Duodenal mucosa (tissue), 2 donors: Measurements from ENCODE around the gene SUCLG2.

Experiments used
- H3K27ac ChIP-seq: one replicate; pipeline ENCODE4 v1.7.0; 2013; ENCODE audit warnings: low read depth, low read length
- H3K27me3 ChIP-seq, 2 donors: one replicate each; pipeline ENCODE4 v1.7.0; 2013; ENCODE audit warnings: low read length in 2 of 2, control low read depth in 1 of 2; ENCODE audit not compliant: insufficient read depth in 2 of 2, control insufficient read depth in 1 of 2
- H3K36me3 ChIP-seq, 2 donors: one replicate each; pipeline ENCODE4 v1.7.0; 2013; ENCODE audit warnings: low read length in 2 of 2, control low read depth in 1 of 2; ENCODE audit not compliant: insufficient read depth in 2 of 2, control insufficient read depth in 1 of 2
- H3K4me1 ChIP-seq, 2 donors: one replicate each; pipeline ENCODE4 v1.7.0; 2013; ENCODE audit warnings: low read length in 2 of 2, control low read depth in 1 of 2; ENCODE audit not compliant: insufficient read depth in 2 of 2, control insufficient read depth in 1 of 2
- H3K4me3 ChIP-seq, 2 donors: one replicate each; pipeline ENCODE4 v1.7.0; 2013; ENCODE audit warnings: low read length in 2 of 2, low read depth in 1 of 2
- H3K9ac ChIP-seq, 2 donors: one replicate each; pipeline ENCODE4 v1.7.0; 2013; ENCODE audit warnings: low read length in 2 of 2, low read depth in 1 of 2
- H3K9me3 ChIP-seq, 2 donors: one replicate each; pipeline ENCODE4 v1.7.0; 2013; ENCODE audit warnings: low read length in 2 of 2, control low read depth in 1 of 2; ENCODE audit not compliant: control insufficient read depth in 1 of 2

The SUCLG2 gene

DNA sequence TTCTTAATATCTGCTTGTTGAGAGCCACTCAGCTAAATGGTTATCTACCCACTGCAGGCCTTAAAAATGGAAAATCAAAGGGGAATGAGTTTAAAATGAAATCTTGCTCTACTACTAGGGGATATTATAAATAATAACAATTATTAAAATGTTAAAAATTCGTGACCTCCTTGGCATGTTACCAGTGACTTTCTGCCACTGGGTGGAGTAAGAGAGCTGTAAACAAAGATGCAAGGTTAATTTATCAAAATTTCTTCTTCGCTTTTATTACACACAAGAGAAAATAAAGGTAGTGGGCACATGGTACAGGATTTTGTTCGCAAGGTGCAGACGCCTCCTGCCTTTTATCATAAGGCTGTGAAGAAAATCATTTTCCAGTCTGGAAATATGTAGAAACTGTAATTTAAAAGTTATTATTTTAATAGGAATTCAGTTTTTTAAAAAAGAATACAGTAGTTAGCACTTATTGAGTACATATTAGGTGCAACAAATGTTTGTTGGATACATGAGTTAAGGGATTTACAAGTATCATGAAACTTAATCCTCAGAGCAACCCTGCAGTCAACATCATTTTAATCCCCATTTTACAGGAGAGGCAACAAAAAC, 272.6 kb downstream of the SUCLG2 start:
- Histone ChIP-seq H3K27me3 (no peaks in the 10 kb centered on the region), H3K9ac (no peak overlapping the region), H3K4me1 (no peaks in the 10 kb centered on the region), H3K36me3 (no peaks in the 10 kb centered on the region), H3K27ac (no peak overlapping the region), H3K4me3 (no peak overlapping the region), H3K9me3 (no peaks in the 10 kb centered on the region)

DNA sequence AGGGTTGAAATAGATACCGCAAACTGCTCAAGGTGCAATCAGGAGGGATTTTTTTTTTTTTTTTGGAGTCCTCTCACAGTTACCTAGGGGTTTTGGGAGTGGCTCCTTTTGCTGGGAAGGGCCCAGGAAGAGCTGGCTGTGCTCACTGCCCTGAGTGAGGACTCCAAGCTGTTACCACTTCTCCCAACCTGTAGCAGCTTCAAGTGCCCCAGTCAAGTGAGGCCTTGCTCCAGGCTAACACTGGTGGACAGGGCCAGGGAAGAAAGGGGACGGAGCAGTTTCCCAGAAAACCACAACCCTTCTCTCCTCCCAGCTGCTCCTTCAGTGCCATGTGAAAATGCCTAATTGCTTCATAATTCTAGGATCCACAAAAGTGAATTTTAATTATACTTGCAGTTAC, 274.3 kb downstream of the SUCLG2 start:
- peaks cover 0 to 4% of the 10 kb centered on the region in 2 donors for H3K36me3 ChIP-seq
- H3K4me1 ChIP-seq: no peaks in the 10 kb centered on the region
- no peak overlapping the region for H3K9ac ChIP-seq
- H3K4me3 ChIP-seq: no peak overlapping the region
- no peaks in the 10 kb centered on the region for H3K27me3 ChIP-seq
- H3K27ac ChIP-seq: no peak overlapping the region
- H3K9me3 ChIP-seq: no peaks in the 10 kb centered on the region

DNA sequence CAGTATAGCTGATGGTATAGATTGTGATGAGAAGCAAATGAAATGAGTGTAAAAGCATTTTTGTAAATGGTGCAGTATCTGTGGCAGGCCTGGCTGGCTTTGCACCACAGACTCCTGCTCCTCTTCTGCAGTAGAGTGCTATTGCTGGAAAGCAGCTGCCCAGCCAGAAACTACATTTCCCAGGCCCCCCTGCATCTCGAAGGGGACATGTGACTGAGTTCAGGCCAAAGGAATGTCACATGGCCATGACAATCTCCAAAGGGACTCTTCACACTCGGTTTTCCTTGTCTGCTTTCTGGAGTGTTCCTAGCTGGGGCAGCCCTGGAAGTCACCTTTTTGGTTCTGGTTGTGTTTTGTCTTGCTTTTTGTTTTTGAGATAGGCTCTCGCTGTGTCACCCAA, 277.1 kb downstream of the SUCLG2 start:
- peaks cover 4% of the 10 kb centered on the region in 2 donors for H3K36me3 ChIP-seq
- H3K9me3 ChIP-seq: no peaks in the 10 kb centered on the region
- H3K27me3 ChIP-seq: no peaks in the 10 kb centered on the region
- no peak overlapping the region for H3K27ac ChIP-seq
- no peaks in the 10 kb centered on the region for H3K4me1 ChIP-seq
- H3K9ac ChIP-seq: no peak overlapping the region
- no peak overlapping the region for H3K4me3 ChIP-seq

DNA sequence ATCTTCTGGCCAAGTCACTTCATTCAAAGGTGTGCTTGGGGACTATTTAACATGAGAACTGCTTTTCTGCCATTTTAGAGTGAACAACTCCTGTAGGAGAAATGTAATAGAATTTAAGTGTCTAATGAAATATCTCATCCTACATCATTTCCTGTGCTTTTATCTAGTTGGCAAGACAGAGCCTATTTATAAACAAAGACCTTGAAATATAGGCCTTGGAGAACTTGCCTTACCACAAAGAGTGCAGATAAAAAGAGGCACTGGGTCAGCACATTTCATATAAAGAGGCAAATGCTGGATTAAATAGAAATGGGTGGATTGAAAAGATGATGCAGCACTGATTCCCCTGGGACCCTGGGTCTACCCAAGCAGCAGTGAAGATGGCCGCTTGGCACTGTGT, 278.0 kb downstream of the SUCLG2 start:
- Histone ChIP-seq H3K4me1 (no peaks in the 10 kb centered on the region), H3K9ac (no peak overlapping the region), H3K9me3 (no peaks in the 10 kb centered on the region), H3K4me3 (no peak overlapping the region), H3K27me3 (no peaks in the 10 kb centered on the region), H3K36me3 (peaks cover 4 to 8% of the 10 kb centered on the region in 2 donors), H3K27ac (no peak overlapping the region)

DNA sequence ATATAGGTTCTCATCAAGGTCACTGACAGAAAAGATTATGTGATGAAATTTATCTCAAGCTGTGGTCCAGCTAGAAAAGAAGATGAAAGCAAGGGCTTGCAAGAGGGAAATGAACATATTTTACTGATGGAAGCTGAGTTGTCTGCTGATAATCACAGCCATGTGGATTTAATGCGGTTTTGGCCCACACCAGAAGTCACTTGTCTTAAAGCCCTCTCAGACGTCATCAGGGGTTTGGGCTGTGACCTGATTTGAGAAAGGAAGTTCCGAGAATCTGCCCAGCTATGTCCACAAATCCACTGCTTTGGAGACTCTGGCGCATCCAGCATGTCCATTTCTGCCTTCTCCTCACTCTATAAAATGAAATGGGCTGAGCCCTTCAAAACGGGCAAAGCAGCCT, 278.4 kb downstream of the SUCLG2 start:
- Histone ChIP-seq H3K4me3 (no peak overlapping the region), H3K27ac (no peak overlapping the region), H3K36me3 (peaks cover 4 to 8% of the 10 kb centered on the region in 2 donors), H3K4me1 (no peaks in the 10 kb centered on the region), H3K27me3 (no peaks in the 10 kb centered on the region), H3K9ac (no peak overlapping the region), H3K9me3 (no peaks in the 10 kb centered on the region)

DNA sequence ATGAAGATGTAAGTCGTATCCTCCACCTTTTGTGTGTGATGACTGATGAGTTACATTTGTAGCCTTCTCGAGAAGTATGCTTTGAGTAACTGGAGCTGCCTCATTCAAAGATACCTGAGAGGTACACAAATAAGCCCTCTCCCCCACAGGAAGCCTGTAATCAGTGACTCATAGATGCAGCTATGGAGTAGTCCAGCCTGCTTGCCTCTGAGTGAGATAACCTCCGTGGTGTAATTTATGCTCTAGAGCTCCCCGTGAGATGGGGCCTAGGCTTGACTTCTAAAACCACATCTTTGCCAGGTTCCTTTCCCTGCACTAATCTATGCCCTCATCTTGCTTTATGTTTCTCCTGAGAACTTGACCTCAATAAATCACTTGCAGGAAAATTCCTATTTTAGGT, 291.7 kb downstream of the SUCLG2 start:
- Histone ChIP-seq H3K9ac (no peak overlapping the region), H3K27me3 (no peaks in the 10 kb centered on the region), H3K36me3 (no peaks in the 10 kb centered on the region), H3K4me1 (no peaks in the 10 kb centered on the region), H3K27ac (no peak overlapping the region), H3K4me3 (no peak overlapping the region), H3K9me3 (no peaks in the 10 kb centered on the region)

DNA sequence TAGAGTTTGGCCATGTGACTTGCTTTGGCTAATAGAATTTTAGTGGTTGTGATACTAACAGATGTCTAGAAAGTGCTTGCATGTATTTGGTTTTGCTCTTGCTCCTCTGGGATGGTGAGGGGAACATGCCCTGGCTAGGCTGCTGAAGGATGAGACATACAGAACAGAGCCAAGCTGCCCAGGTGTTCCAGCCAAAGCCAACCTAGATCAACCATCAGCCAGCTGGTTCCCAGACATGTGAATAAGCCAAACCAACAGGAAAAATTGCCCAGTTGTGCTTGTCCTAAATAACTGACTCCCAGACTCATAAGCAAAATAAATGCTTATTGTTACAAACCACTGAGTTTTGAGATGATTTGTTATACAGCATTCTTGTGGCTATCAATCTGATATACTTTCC, 292.6 kb downstream of the SUCLG2 start:
- H3K27me3 ChIP-seq: no peaks in the 10 kb centered on the region

DNA sequence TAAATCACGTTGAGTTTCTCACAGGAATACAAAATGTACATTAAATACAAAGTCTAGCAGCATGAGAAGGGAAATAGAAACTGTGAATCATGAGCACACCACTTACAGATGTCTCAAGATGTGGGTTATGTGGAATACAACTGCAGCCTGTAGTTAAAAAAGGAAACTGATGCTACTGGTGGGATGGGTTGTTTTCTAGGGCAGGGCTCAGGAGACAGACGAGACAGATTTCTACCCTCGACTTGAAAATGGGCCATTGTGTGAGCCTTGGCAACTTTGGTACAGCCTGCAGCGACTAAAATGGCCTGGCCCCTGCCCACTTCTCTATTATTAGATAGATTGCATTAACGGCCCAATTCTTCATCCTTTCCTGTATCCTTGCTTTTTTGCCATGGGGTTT, 293.1 kb downstream of the SUCLG2 start:
- H3K27ac ChIP-seq: no peak overlapping the region
- H3K4me3 ChIP-seq: no peak overlapping the region
- no peak overlapping the region for H3K9ac ChIP-seq
- no peaks in the 10 kb centered on the region for H3K27me3 ChIP-seq
- H3K4me1 ChIP-seq: no peaks in the 10 kb centered on the region
- H3K36me3 ChIP-seq: no peaks in the 10 kb centered on the region
- H3K9me3 ChIP-seq: no peaks in the 10 kb centered on the region

More for the DNA sequence above, 292.6 kb downstream of the SUCLG2 start:
- no peak overlapping the region for H3K9ac ChIP-seq
- H3K4me3 ChIP-seq: no peak overlapping the region
- no peaks in the 10 kb centered on the region for H3K36me3 ChIP-seq
- H3K27ac ChIP-seq: no peak overlapping the region
- no peaks in the 10 kb centered on the region for H3K4me1 ChIP-seq
- no peaks in the 10 kb centered on the region for H3K9me3 ChIP-seq

DNA sequence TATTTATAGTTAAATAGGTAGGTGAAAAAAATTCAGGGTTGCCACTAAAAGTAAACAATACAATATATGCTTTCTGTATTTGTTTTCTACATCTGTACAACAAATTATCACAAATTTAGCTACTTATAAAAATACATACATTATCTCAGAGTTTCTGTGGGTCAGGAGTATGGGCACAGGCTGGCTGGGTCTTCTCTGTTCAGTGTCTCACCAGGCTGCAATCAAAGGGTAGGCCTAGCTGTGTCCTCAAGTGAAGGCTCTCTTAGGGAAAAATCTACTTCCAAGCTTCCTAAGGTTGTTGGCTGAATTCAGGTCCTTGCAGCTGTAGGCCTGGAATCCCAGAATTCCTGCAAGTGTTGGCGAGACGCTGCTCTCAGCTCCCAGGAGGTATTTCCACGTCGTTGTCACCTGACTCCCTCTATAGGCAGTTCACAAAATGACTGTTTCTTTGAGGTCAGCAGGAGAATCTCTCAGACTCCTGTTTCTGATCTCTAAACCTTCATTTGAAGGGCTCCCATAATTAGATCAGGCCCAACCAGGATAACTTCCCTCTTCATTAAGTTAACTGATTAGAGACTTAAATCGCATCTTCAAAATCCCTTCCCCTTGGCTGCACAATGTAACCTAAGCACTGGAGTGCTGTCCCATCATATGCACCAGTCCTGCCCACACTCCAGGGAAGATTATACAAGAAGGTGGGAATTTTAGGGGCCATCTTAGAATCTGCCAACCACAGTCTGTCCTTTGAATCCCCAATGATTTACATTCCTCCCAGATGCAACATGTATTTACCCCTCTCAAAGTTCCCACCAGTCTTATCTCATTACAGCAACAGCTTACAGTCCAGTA, 296.6 kb downstream of the SUCLG2 start:
- Histone ChIP-seq H3K36me3 (no peaks in the 10 kb centered on the region), H3K4me1 (no peaks in the 10 kb centered on the region), H3K9me3 (no peaks in the 10 kb centered on the region), H3K9ac (no peak overlapping the region), H3K4me3 (no peak overlapping the region), H3K27me3 (no peaks in the 10 kb centered on the region), H3K27ac (no peak overlapping the region)

DNA sequence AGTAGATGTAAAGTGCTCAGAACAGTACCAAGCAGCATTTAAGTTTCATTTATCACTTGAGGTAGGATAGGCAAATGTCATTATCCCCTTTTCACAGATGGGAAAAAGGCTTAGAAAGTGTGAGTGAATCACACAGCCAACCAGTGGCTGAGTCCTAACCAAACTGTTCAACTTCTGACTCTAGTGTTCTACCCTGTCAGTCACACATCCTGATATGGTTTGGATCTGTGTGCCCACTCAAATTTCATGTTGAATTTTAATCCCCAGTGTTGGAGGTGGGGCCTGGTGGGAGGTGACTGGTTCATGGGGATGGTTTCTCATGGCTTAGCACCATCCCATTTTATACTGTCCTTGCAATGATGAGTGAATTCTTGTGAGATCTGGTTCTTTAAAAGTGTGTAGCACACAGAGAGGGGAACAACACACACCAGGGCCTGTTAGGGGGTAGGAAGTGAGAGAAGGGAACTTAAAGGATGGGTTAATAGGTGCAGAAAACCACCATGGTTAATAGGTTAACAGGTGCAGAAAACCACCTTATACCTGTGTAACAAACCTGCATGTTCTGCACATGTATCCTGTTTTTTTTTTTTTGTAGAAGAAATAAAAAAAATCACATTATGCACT, 304.7 kb downstream of the SUCLG2 start:
- no peak overlapping the region for H3K27ac ChIP-seq
- no peaks in the 10 kb centered on the region for H3K27me3 ChIP-seq
- H3K4me3 ChIP-seq: no peak overlapping the region
- H3K4me1 ChIP-seq: no peaks in the 10 kb centered on the region
- H3K9ac ChIP-seq: no peak overlapping the region
- no peaks in the 10 kb centered on the region for H3K36me3 ChIP-seq
- peaks cover 0 to 1% of the 10 kb centered on the region in 2 donors for H3K9me3 ChIP-seq
